GM19395 (cell line): Measurements from ENCODE around the gene PPP1R10.
"Not testable (repeated sequence)": the region's sequence is repeated elsewhere in the genome, so short reads cannot be mapped to it uniquely, and the experiment has no call there.

Experiments used
- ATAC-seq: cut with Tn5 transposase; IDR thresholded peaks from one replicate; pipeline ENCODE4 v1.9.1; 2021; ENCODE audit warnings: mild to moderate bottlenecking, moderate library complexity; ENCODE audit not compliant: unreplicated experiment

PPP1R10 gene

DNA sequence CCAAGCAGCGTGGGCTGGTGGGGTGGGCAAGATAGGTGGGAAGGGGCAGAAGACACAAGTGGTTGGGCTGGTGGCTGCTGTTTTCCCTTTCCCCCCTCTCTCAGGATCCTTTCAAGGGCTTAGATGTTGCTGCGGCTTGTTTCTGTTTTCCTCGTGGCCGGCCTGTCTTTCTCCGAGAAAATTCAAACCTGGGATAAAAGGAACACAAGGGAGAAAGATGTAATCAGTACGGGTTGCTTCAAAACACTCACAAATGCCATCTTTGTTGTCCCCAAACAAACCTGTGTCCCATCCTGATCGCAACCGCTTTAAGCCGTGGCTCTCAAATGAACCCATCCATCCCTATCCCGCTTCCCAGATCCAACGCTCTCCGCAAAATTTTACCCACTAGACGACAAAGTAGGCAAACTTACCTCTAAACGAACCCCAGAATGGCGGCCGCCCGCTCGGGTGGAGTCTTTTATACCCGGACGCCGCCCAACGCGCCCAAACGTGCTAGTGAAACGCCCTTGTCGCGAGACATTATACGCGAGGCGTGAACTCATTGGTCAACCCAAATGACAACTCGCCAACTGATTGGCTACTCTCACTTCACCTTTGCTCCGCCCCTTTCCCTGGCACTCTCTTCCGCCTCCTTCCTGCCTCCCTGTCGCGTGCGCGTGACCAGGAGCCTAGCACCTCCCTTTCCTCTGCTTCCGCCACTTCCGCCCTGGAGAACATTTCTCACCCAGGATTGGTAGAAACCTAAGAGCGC lies at the start of gene PPP1R10:
TSS of gene PPP1R10 (minus strand) at position 433 of the 754 bp plus-strand sequence. CDS start 7,299 bp downstream, outside the sequence.
- peak; percentile 78 for ATAC-seq

DNA sequence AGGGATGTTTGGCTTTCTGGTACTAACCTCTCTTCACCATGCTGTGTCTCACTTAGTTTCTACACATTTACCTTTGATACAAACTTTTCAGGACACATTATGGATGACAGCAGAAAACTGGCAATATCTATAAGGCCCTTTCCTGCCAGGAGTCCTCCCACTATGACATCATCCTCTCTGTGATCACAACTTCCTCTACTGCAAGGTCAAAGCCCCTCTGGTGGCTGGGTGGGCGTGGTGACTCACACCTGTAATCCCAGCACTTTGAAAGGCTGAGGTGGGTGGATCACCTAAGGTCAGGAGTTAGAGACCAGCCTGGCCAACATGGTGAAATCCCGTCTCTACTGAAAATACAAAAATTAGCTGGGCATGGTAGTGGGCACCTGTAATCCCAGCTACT lies 49.3 kb upstream of the PPP1R10 start:
- not testable (repeated sequence) for ATAC-seq

GRCh38 chr6:30664994-30665767 lies 48.1 kb upstream of the PPP1R10 start:
- ATAC-seq = no peak

- not testable (repeated sequence) for ATAC-seq
These were observed 40.9 kb upstream of the PPP1R10 start for GRCh38 chr6:30657922-30658321.

DNA sequence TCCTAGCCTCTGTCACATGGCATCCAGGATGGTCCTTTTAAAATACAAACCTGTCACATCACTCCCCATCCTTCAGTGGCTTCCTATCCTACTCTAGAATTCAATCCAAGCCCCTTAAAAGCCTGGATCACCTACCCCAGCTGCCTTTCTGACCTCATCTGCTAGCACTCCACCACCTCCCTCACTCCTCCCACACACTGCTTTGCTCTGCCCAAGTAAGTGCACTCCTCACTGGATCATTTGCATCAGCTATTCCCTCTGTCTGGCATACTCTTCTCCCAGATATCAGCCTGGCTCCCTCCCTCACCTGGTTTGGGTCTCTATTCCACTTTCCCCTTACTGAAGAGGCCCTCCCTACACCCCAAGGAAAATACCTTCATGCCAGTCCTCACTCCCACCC lies 40.4 kb upstream of the PPP1R10 start:
- ATAC-seq = no peak

GRCh38 chr6:30656513-30656912 lies 39.5 kb upstream of the PPP1R10 start:
- no peak for ATAC-seq

- no peak for ATAC-seq
These were observed 38.7 kb upstream of the PPP1R10 start for GRCh38 chr6:30655743-30656094.

- ATAC-seq = no peak
These were observed 38.0 kb upstream of the PPP1R10 start for GRCh38 chr6:30654798-30655742.

DNA sequence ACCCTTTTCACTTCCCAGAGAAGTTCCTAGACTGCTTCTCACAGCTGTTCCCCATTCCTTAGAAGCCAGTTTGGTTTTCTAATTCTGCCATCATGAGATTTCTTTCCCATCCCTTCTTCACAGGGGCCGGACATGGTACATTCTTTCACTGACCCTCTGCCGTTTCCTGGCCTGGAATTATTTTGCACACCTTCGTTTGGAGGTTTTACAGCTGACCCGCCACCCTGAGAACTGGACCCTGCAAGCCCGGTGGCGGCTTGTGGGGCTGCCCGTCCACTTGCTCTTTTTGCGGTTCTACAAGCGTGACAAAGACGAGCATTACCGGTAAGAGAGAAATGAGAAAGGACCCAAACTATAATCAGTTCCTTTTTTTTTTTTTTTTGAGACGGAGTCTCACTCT lies 34.1 kb upstream of the PPP1R10 start:
- ATAC-seq = no peak

- peak; percentile 72 for ATAC-seq
These were observed 30.4 kb upstream of the PPP1R10 start for GRCh38 chr6:30647242-30648116.

DNA sequence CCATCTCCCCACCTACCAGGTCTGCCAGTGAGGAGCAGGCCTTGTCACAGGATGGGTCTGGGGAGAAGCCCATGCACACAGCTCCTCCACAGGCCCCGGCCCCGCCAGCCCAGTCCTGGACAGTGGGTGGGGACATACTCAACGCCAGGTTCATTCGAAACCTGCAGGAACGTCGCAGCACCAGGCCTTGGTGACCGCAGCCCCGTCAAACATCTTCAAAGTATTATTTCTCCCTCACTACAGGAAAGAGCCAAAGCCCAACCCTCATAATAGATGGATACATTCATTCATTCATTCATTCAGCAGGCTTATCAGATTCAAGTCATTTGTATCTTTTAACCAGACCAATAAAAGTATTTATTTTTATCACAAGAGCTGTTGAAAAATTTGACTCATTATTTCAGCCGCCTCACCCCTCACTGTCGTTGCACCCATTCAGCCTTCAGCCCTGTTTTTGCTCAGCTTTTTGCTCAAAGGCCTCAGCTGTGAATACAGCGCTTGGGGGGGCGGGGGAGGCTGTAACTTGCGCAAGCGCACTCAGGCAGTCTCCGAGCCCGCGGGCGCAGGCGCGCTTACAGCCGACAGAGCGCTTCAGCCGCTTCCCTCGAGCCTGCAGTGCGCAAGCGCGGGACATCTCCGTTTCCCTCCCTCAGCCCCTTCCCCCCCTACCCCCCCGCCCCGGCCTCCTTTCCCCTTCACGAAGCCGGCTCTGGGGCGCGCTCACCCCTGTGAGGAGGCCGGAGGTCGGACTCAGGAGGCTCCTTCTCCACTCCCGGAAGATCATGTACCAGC lies 29.6 kb upstream of the PPP1R10 start, which contains the start of gene C6orf136:
TSS of gene C6orf136 (plus strand) at position 684 of the 792 bp plus-strand sequence. CDS start at position 783, 99 bp downstream.
- ATAC-seq = peak; percentile 51

DNA sequence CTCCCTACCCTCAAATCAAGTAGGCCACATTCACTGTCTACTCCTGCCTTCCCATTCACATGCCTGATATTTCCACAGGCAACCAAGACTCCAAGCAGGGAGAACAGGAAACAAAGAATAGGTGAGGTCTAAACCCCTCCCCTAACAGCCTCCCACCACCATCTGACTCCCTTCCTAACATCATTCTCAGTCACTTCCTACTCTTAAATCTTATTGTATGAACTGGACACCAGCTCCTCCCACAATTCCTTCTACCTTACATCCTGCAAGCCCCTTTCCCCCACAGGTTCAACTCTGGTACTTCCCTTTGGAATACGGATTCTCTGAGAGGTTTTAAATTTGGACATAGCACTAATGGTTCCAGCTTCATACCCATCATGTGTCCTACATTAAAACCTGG lies 28.9 kb upstream of the PPP1R10 start:
- no peak for ATAC-seq

DNA sequence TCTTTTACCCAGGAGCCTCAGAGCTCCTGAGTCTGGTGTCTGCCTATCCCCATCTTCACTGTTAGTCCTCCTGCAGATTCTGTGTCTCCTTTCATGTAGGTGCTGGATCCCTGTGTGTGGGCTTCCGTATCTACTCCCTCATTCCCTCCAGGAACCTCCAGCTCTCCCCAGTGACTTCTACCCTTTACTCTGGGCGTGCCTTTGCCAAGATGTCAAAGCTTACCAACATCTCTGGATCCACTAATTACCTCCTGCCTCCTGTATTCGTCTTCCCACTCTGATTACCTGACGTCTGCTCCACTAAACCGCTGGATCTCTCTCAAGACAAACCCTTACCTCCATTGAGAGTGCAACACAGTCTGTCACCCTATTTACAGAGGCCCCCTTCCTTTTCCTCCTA lies 27.7 kb upstream of the PPP1R10 start:
- no peak for ATAC-seq

DNA sequence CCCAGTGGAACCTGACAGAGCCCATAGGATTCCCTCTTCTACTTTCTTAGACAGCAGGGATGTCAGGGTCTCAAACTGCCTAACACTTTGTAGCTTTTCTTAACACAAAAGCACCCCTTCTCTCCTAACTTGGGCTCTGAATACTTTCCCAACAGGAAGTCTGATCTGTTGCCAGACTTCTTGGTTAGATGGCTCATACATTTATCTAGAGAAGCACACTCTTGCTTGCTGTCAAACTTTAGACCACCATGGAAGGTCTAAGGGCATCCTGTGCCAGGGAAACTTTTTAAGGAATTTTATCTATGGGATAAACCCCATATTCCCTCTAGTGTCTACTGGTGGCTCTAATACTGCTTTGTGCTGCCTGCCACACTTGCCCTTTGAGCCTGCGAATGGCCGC lies 26.6 kb upstream of the PPP1R10 start:
- ATAC-seq = no peak

- no peak for ATAC-seq
These were observed 24.0 kb upstream of the PPP1R10 start for GRCh38 chr6:30641048-30641447.

GRCh38 chr6:30640481-30640880 lies 23.4 kb upstream of the PPP1R10 start:
- no peak for ATAC-seq

DNA sequence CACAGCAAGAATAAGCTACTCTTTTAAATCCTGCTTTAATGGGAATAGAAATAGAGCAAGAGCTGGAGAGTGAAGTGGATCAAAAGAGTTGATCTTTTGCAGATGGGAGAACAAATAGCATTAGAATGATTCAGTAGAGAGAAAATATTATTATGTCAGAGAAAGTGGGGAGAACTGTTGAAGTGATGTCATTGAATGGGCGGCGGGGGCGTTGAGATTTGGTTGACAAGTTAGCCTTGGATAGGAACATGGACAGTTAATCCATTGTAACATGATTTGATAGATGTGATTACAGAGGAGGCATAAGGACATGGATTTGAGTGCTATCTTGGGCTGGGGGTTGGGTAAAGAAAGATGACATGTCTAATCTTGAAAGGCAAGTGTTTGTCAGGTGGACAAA lies 18.8 kb upstream of the PPP1R10 start:
- no peak for ATAC-seq

- peak; percentile 81 for ATAC-seq
These were observed 9.7 kb upstream of the PPP1R10 start, which contains the start of gene ATAT1 for GRCh38 chr6:30626484-30627366. TSS of gene ATAT1 (plus strand) at chr6:30626874.
